Measurements from ENCODE around the gene CDH8. TPM values are rescaled to one million over a fixed set of nuclear protein-coding genes. Genes with fewer than 3 reads are reported as not detected.
"Not testable (repeated sequence)": the region's sequence is repeated elsewhere in the genome, so short reads cannot be mapped to it uniquely, and the experiment has no call there.

The CDH8 gene
- total RNA-seq, 1 experiment from 2014 or later = 0.05 TPM

- H3K27me3 ChIP-seq (replicated peaks) = no peaks in the 10 kb centered on the region
- no peak overlapping the region for H3K27ac ChIP-seq
- H3K4me1 ChIP-seq (replicated peaks) = no peaks in the 10 kb centered on the region
- no peak for DNase-seq (ENCODE audit: low read depth in 1 of 2, low spot score in 2 of 2)
- H3K4me3 ChIP-seq = no peak overlapping the region
- no peaks in the 10 kb centered on the region for H3K36me3 ChIP-seq
- peaks cover 4% of the 10 kb centered on the region; the same call in 1 of the 2 replicates for H3K9me3 ChIP-seq (replicated peaks)
These were observed 98.6 kb downstream of the CDH8 start for GRCh38 chr16:61937646-61938045.

GRCh38 chr16:61936522-61936921 is 99.7 kb downstream of the CDH8 start:
- Histone ChIP-seq H3K36me3 (no peaks in the 10 kb centered on the region), H3K27ac (no peak overlapping the region), H3K4me1 (replicated peaks) (no peaks in the 10 kb centered on the region), H3K27me3 (replicated peaks) (no peaks in the 10 kb centered on the region), H3K9me3 (replicated peaks) (no peaks in the 10 kb centered on the region), H3K4me3 (no peak overlapping the region)
- no peak for DNase-seq (ENCODE audit: low read depth in 1 of 2, low spot score in 2 of 2)

GRCh38 chr16:61934601-61935000 is 101.6 kb downstream of the CDH8 start:
- Histone ChIP-seq H3K36me3 (no peaks in the 10 kb centered on the region), H3K4me3 (no peak overlapping the region), H3K27me3 (replicated peaks) (no peaks in the 10 kb centered on the region), H3K4me1 (replicated peaks) (no peaks in the 10 kb centered on the region), H3K27ac (no peak overlapping the region), H3K9me3 (replicated peaks) (no peaks in the 10 kb centered on the region)
- no peak for DNase-seq (ENCODE audit: low read depth in 1 of 2, low spot score in 2 of 2)

- Histone ChIP-seq H3K4me1 (replicated peaks) (no peaks in the 10 kb centered on the region), H3K36me3 (no peaks in the 10 kb centered on the region), H3K27ac (no peak overlapping the region), H3K9me3 (replicated peaks) (peaks cover 3% of the 10 kb centered on the region; the same call in 1 of the 2 replicates), H3K27me3 (replicated peaks) (no peaks in the 10 kb centered on the region), H3K4me3 (no peak overlapping the region)
- DNase-seq (ENCODE audit: low read depth in 1 of 2, low spot score in 2 of 2) = no peak
These were observed 106.5 kb downstream of the CDH8 start for GRCh38 chr16:61929776-61930175.

GRCh38 chr16:61926766-61927165 is 109.5 kb downstream of the CDH8 start:
- no peak overlapping the region for H3K4me3 ChIP-seq
- no peak overlapping the region for H3K27ac ChIP-seq
- no peaks in the 10 kb centered on the region for H3K4me1 ChIP-seq (replicated peaks)
- H3K9me3 ChIP-seq (replicated peaks) = peaks cover 3% of the 10 kb centered on the region; the same call in 1 of the 2 replicates
- no peaks in the 10 kb centered on the region for H3K27me3 ChIP-seq (replicated peaks)
- H3K36me3 ChIP-seq = no peaks in the 10 kb centered on the region
- no peak for DNase-seq (ENCODE audit: low read depth in 1 of 2, low spot score in 2 of 2)

- H3K36me3 ChIP-seq = no peaks in the 10 kb centered on the region
- H3K4me1 ChIP-seq (replicated peaks) = no peaks in the 10 kb centered on the region
- H3K27ac ChIP-seq = no peak overlapping the region
- no peak for DNase-seq (ENCODE audit: low read depth in 1 of 2, low spot score in 2 of 2)
- peaks cover 3% of the 10 kb centered on the region; the same call in 1 of the 2 replicates for H3K9me3 ChIP-seq (replicated peaks)
- H3K27me3 ChIP-seq (replicated peaks) = no peaks in the 10 kb centered on the region
- H3K4me3 ChIP-seq = no peak overlapping the region
These were observed 112.6 kb downstream of the CDH8 start for GRCh38 chr16:61923629-61924028.

GRCh38 chr16:61921373-61921772 is 114.9 kb downstream of the CDH8 start:
- no peak for DNase-seq (ENCODE audit: low read depth in 1 of 2, low spot score in 2 of 2)
- no peak overlapping the region for H3K4me3 ChIP-seq
- H3K27me3 ChIP-seq (replicated peaks) = no peaks in the 10 kb centered on the region
- no peak overlapping the region for H3K27ac ChIP-seq
- no peaks in the 10 kb centered on the region for H3K4me1 ChIP-seq (replicated peaks)
- no peaks in the 10 kb centered on the region for H3K36me3 ChIP-seq
- no peaks in the 10 kb centered on the region for H3K9me3 ChIP-seq (replicated peaks)

GRCh38 chr16:61917865-61918826 is 118.1 kb downstream of the CDH8 start:
- H3K4me1 ChIP-seq (replicated peaks); H3K9me3 ChIP-seq (replicated peaks); H3K36me3 ChIP-seq; H3K27ac ChIP-seq; H3K4me3 ChIP-seq; DNase-seq (ENCODE audit: low read depth in 1 of 2, low spot score in 2 of 2); H3K27me3 ChIP-seq (replicated peaks): not testable (repeated sequence)

GRCh38 chr16:61915569-61915968 is 120.7 kb downstream of the CDH8 start:
- Histone ChIP-seq H3K9me3 (replicated peaks) (no peaks in the 10 kb centered on the region; the same call in 1 of the 2 replicates), H3K27me3 (replicated peaks) (no peaks in the 10 kb centered on the region), H3K36me3 (no peaks in the 10 kb centered on the region), H3K4me1 (replicated peaks) (no peaks in the 10 kb centered on the region), H3K27ac (no peak overlapping the region), H3K4me3 (no peak overlapping the region)
- no peak for DNase-seq (ENCODE audit: low read depth in 1 of 2, low spot score in 2 of 2)

- H3K9me3 ChIP-seq (replicated peaks) = no peaks in the 10 kb centered on the region; the same call in 1 of the 2 replicates
- H3K36me3 ChIP-seq = no peaks in the 10 kb centered on the region
- DNase-seq (ENCODE audit: low read depth in 1 of 2, low spot score in 2 of 2) = no peak
- H3K27me3 ChIP-seq (replicated peaks) = no peaks in the 10 kb centered on the region
- H3K4me3 ChIP-seq = no peak overlapping the region
- H3K27ac ChIP-seq = no peak overlapping the region
- H3K4me1 ChIP-seq (replicated peaks) = no peaks in the 10 kb centered on the region
These were observed 127.2 kb downstream of the CDH8 start for GRCh38 chr16:61909074-61909473.

GRCh38 chr16:61908426-61908825 is 127.8 kb downstream of the CDH8 start:
- Histone ChIP-seq H3K27ac (no peak overlapping the region), H3K36me3 (no peaks in the 10 kb centered on the region), H3K4me1 (replicated peaks) (no peaks in the 10 kb centered on the region), H3K9me3 (replicated peaks) (no peaks in the 10 kb centered on the region; the same call in 1 of the 2 replicates), H3K4me3 (no peak overlapping the region), H3K27me3 (replicated peaks) (no peaks in the 10 kb centered on the region)
- DNase-seq (ENCODE audit: low read depth in 1 of 2, low spot score in 2 of 2) = no peak

- Histone ChIP-seq H3K36me3 (no peaks in the 10 kb centered on the region), H3K27ac (no peak overlapping the region), H3K4me1 (replicated peaks) (no peaks in the 10 kb centered on the region), H3K27me3 (replicated peaks) (no peaks in the 10 kb centered on the region), H3K9me3 (replicated peaks) (no peaks in the 10 kb centered on the region), H3K4me3 (no peak overlapping the region)
- no peak for DNase-seq (ENCODE audit: low read depth in 1 of 2, low spot score in 2 of 2)
These were observed 134.5 kb downstream of the CDH8 start for GRCh38 chr16:61901689-61902088.

GRCh38 chr16:61900482-61900881 is 135.8 kb downstream of the CDH8 start:
- no peaks in the 10 kb centered on the region for H3K36me3 ChIP-seq

GRCh38 chr16:61897657-61898056 is 138.6 kb downstream of the CDH8 start:
- Histone ChIP-seq H3K4me1 (replicated peaks) (no peaks in the 10 kb centered on the region), H3K9me3 (replicated peaks) (no peaks in the 10 kb centered on the region; the same call in 1 of the 2 replicates), H3K36me3 (no peaks in the 10 kb centered on the region), H3K4me3 (no peak overlapping the region), H3K27me3 (replicated peaks) (no peaks in the 10 kb centered on the region), H3K27ac (no peak overlapping the region)
- no peak for DNase-seq (ENCODE audit: low read depth in 1 of 2, low spot score in 2 of 2)

More at GRCh38 chr16:61900482-61900881, 135.8 kb downstream of the CDH8 start:
- Histone ChIP-seq H3K27ac (no peak overlapping the region), H3K9me3 (replicated peaks) (no peaks in the 10 kb centered on the region), H3K4me1 (replicated peaks) (no peaks in the 10 kb centered on the region), H3K4me3 (no peak overlapping the region), H3K27me3 (replicated peaks) (no peaks in the 10 kb centered on the region)
- no peak for DNase-seq (ENCODE audit: low read depth in 1 of 2, low spot score in 2 of 2)
